ENCODE measurements around the gene SMG6. TPM values are rescaled to one million over a fixed set of nuclear protein-coding genes. Genes with fewer than 3 reads are reported as not detected.

SMG6 gene
- total RNA-seq, 1 experiment from 2014 or later = 25.6 TPM

DNA sequence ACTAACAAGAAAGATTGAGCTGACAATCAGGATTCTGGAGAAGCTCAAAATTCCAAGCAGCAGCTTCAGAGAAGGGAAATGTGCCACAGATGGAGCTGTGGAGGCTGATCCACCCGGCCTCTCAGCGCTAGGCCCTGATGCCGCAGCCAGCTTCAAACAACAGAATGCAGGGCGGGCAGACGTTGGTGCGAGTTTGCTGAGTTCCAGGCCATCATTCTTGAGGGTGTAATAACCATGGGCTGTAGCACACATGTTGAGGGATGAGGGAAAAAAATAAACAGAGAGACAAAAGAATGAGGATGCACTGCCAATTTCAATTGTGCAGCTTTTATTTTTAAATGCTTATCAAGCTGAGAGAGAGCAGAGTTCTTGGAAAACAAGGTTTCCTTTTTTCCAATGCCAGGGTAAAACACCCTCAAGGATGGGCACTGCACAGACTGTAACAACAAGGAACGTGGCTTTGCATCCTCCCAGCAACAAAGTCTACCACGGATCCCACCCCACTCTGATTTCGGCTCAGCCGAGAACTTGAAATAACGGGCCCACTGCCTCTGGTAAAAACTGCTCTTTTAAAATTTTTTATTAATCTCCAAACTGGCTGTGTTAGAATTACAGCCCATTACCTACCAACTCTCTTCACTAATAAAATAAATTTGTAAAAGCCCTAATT, 90.2 kb downstream of the SMG6 start:
- no peak for DNase-seq (ENCODE audit: low spot score)
- Mint-ChIP-seq H3K36me3 (peaks cover under 1% of the 10 kb centered on the region), H3K9me3 (no peaks in the 10 kb centered on the region), H3K4me1 (peaks cover 38% of the 10 kb centered on the region), H3K27me3 (ENCODE audit: low read depth) (no peaks in the 10 kb centered on the region), H3K4me3 (no peak overlapping the region), H3K27ac (peak overlapping the region; percentile 87)
- no peak for ATAC-seq
- TF ChIP-seq RORB (CRISPR knock-in tag; IDR thresholded peaks at IDR 0.05) (no peak), TCF7 (CRISPR knock-in tag; IDR thresholded peaks at IDR 0.05; ENCODE audit: low read depth) (no peak), CREM (CRISPR knock-in tag; IDR thresholded peaks at IDR 0.05) (no peak), SMAD4 (CRISPR knock-in tag; IDR thresholded peaks at IDR 0.05) (no peak), ZNF121 (CRISPR knock-in tag; IDR thresholded peaks at IDR 0.05) (no peak)
- TF ChIP-seq, protein P1, sequence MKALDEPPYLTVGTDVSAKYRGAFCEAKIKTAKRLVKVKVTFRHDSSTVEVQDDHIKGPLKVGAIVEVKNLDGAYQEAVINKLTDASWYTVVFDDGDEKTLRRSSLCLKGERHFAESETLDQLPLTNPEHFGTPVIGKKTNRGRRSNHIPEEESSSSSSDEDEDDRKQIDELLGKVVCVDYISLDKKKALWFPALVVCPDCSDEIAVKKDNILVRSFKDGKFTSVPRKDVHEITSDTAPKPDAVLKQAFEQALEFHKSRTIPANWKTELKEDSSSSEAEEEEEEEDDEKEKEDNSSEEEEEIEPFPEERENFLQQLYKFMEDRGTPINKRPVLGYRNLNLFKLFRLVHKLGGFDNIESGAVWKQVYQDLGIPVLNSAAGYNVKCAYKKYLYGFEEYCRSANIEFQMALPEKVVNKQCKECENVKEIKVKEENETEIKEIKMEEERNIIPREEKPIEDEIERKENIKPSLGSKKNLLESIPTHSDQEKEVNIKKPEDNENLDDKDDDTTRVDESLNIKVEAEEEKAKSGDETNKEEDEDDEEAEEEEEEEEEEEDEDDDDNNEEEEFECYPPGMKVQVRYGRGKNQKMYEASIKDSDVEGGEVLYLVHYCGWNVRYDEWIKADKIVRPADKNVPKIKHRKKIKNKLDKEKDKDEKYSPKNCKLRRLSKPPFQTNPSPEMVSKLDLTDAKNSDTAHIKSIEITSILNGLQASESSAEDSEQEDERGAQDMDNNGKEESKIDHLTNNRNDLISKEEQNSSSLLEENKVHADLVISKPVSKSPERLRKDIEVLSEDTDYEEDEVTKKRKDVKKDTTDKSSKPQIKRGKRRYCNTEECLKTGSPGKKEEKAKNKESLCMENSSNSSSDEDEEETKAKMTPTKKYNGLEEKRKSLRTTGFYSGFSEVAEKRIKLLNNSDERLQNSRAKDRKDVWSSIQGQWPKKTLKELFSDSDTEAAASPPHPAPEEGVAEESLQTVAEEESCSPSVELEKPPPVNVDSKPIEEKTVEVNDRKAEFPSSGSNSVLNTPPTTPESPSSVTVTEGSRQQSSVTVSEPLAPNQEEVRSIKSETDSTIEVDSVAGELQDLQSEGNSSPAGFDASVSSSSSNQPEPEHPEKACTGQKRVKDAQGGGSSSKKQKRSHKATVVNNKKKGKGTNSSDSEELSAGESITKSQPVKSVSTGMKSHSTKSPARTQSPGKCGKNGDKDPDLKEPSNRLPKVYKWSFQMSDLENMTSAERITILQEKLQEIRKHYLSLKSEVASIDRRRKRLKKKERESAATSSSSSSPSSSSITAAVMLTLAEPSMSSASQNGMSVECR (CRISPR knock-in tag; IDR thresholded peaks at IDR 0.05; ENCODE audit: borderline replicate concordance) = no peak
- TF ChIP-seq, protein P2, sequence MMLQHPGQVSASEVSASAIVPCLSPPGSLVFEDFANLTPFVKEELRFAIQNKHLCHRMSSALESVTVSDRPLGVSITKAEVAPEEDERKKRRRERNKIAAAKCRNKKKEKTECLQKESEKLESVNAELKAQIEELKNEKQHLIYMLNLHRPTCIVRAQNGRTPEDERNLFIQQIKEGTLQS (CRISPR knock-in tag; conservative IDR thresholded peaks at IDR 0.05) = no peak
- ChIA-PET POLR2A (interaction anchor here (0.6 kb wide), 1 partner anchor 87 kb away, joined by 7 read pairs; no protein-coding TSS in a partner anchor), CTCF (interaction anchor here (0.8 to 2.5 kb wide), 8 partner anchors 9 to 160 kb away, joined by 3 to 12 read pairs (median 4); partner anchors contain the start of gene HIC1)

DNA sequence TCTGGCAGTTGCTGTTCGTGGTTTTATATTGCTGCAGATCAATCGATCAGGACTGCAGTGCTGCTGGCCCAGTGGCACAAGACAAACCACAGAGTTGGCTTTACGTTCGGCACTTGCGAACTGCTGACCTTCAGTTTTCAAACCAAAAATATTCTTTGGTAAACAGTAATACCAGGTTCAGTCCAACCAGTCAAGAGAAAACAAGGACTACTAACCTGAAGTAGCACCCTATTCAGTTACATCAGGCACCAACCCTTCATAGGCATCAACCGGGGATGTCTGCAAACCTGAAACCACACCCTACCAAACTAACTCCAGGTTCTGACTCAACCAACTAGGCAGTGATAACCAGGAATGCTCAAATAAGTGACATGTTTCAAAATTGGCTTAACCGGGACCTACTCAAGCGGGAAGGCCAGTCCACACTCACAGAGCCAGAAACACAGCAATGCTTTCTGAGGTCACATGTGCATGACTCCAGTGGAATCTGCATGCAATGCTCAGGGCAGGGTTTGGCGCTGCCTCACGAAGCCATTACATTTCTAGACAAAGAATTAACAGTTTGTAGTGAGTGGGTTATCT, 91.1 kb downstream of the SMG6 start:
- H3K27me3 Mint-ChIP-seq (ENCODE audit: low read depth) = no peaks in the 10 kb centered on the region
- ChIA-PET POLR2A (no interaction called here), CTCF (interaction anchor here (1.3 to 2.5 kb wide), 4 partner anchors 19 to 157 kb away, joined by 4 to 12 read pairs (median 8); partner anchors contain the start of gene HIC1)
- H3K4me1 Mint-ChIP-seq = peaks cover 39% of the 10 kb centered on the region
- no peak for TF ChIP-seq FOXP1 (CRISPR knock-in tag; IDR thresholded peaks at IDR 0.05; ENCODE audit: borderline replicate concordance)
- TF ChIP-seq, protein P3, sequence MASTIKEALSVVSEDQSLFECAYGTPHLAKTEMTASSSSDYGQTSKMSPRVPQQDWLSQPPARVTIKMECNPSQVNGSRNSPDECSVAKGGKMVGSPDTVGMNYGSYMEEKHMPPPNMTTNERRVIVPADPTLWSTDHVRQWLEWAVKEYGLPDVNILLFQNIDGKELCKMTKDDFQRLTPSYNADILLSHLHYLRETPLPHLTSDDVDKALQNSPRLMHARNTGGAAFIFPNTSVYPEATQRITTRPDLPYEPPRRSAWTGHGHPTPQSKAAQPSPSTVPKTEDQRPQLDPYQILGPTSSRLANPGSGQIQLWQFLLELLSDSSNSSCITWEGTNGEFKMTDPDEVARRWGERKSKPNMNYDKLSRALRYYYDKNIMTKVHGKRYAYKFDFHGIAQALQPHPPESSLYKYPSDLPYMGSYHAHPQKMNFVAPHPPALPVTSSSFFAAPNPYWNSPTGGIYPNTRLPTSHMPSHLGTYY (CRISPR knock-in tag; IDR thresholded peaks at IDR 0.05) = no peak
- TF ChIP-seq SMAD4 (CRISPR knock-in tag; IDR thresholded peaks at IDR 0.05) = no peak
- no peak for TF ChIP-seq ETV6 (CRISPR knock-in tag; IDR thresholded peaks at IDR 0.05)
- TF ChIP-seq, protein P4, sequence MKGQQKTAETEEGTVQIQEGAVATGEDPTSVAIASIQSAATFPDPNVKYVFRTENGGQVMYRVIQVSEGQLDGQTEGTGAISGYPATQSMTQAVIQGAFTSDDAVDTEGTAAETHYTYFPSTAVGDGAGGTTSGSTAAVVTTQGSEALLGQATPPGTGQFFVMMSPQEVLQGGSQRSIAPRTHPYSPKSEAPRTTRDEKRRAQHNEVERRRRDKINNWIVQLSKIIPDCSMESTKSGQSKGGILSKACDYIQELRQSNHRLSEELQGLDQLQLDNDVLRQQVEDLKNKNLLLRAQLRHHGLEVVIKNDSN (CRISPR knock-in tag; IDR thresholded peaks at IDR 0.05) = no peak
- TF ChIP-seq OVOL2 (CRISPR knock-in tag; IDR thresholded peaks at IDR 0.05; ENCODE audit: borderline replicate concordance) = no peak
- no peak for TF ChIP-seq NR2C2 (CRISPR knock-in tag; IDR thresholded peaks at IDR 0.05)
- TF ChIP-seq, protein P5, sequence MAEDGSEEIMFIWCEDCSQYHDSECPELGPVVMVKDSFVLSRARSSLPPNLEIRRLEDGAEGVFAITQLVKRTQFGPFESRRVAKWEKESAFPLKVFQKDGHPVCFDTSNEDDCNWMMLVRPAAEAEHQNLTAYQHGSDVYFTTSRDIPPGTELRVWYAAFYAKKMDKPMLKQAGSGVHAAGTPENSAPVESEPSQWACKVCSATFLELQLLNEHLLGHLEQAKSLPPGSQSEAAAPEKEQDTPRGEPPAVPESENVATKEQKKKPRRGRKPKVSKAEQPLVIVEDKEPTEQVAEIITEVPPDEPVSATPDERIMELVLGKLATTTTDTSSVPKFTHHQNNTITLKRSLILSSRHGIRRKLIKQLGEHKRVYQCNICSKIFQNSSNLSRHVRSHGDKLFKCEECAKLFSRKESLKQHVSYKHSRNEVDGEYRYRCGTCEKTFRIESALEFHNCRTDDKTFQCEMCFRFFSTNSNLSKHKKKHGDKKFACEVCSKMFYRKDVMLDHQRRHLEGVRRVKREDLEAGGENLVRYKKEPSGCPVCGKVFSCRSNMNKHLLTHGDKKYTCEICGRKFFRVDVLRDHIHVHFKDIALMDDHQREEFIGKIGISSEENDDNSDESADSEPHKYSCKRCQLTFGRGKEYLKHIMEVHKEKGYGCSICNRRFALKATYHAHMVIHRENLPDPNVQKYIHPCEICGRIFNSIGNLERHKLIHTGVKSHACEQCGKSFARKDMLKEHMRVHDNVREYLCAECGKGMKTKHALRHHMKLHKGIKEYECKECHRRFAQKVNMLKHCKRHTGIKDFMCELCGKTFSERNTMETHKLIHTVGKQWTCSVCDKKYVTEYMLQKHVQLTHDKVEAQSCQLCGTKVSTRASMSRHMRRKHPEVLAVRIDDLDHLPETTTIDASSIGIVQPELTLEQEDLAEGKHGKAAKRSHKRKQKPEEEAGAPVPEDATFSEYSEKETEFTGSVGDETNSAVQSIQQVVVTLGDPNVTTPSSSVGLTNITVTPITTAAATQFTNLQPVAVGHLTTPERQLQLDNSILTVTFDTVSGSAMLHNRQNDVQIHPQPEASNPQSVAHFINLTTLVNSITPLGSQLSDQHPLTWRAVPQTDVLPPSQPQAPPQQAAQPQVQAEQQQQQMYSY (CRISPR knock-in tag; IDR thresholded peaks at IDR 0.05) = no peak
- TF ChIP-seq GTF2I (CRISPR knock-in tag; conservative IDR thresholded peaks at IDR 0.05) = no peak
- TF ChIP-seq ZNF671 (CRISPR knock-in tag; IDR thresholded peaks at IDR 0.05) = no peak
- no peak for TF ChIP-seq FOXK1 (CRISPR knock-in tag; IDR thresholded peaks at IDR 0.05)
- TF ChIP-seq NFYB (CRISPR knock-in tag; conservative IDR thresholded peaks at IDR 0.05; ENCODE audit: low read depth) = no peak
- TF ChIP-seq ZNF263 (CRISPR knock-in tag; IDR thresholded peaks at IDR 0.05; ENCODE audit: low read depth) = no peak
- TF ChIP-seq, protein P6, sequence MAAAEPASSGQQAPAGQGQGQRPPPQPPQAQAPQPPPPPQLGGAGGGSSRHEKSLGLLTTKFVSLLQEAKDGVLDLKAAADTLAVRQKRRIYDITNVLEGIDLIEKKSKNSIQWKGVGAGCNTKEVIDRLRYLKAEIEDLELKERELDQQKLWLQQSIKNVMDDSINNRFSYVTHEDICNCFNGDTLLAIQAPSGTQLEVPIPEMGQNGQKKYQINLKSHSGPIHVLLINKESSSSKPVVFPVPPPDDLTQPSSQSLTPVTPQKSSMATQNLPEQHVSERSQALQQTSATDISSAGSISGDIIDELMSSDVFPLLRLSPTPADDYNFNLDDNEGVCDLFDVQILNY (CRISPR knock-in tag; IDR thresholded peaks at IDR 0.05) = no peak
- TF ChIP-seq MXD4 (CRISPR knock-in tag; IDR thresholded peaks at IDR 0.05; ENCODE audit: borderline replicate concordance) = no peak
- TF ChIP-seq, protein P2 (CRISPR knock-in tag; conservative IDR thresholded peaks at IDR 0.05) = no peak
- TF ChIP-seq SP1 (CRISPR knock-in tag; conservative IDR thresholded peaks at IDR 0.05) = no peak
- H3K27ac Mint-ChIP-seq = no peak overlapping the region; the same call in none of the 2 replicates
- no peaks in the 10 kb centered on the region for H3K36me3 Mint-ChIP-seq
- ATAC-seq (no peak), DNase-seq (ENCODE audit: low spot score) (no peak)
- H3K9me3 Mint-ChIP-seq = no peaks in the 10 kb centered on the region
- H3K4me3 Mint-ChIP-seq = no peak overlapping the region

Measured in WTC11 (cell line).